Cardiac muscle cell (in vitro differentiated cells and primary cell): ENCODE data around the gene CUBN. TPM values are rescaled to one million over a fixed set of nuclear protein-coding genes. Genes with fewer than 3 reads are reported as not detected.
A peak's percentile ranks its signal among the peaks of the same experiment; 100 is the strongest.

Experiments
- DNase-seq, 2 donors: peaks; one replicate each; pipeline versions ENCODE4 v3.0.0 to v3.0.0-alpha.2; 2010 to 2017; ENCODE audit warnings: low read depth in 1 of 2, low spot score in 1 of 2
- H3K27ac ChIP-seq: fragments of 200-600 bp; sonication (generic); 2 replicates; pipeline ENCODE4 v1.5.1; 2016
- H3K27me3 ChIP-seq: fragments of 200-600 bp; sonication (generic); 2 replicates; pipeline ENCODE4 v1.6.0; 2016; ENCODE audit warnings: control low read depth
- H3K36me3 ChIP-seq: fragments of 200-600 bp; sonication (generic); 2 replicates; pipeline ENCODE4 v1.5.1; 2016; ENCODE audit warnings: control low read depth
- H3K4me1 ChIP-seq: fragments of 200-600 bp; sonication (generic); 2 replicates; pipeline ENCODE4 v1.8.1; 2017; ENCODE audit warnings: low read depth, mild to moderate bottlenecking, mixed run types
- H3K4me3 ChIP-seq: fragments of 200-600 bp; sonication (generic); 2 replicates; pipeline ENCODE4 v1.5.1; 2016; ENCODE audit warnings: mild to moderate bottlenecking
- H3K9me3 ChIP-seq: fragments of 200-600 bp; sonication (generic); 2 replicates; pipeline ENCODE4 v1.5.1; 2017; ENCODE audit warnings: low read depth, mild to moderate bottlenecking, control low read depth
- CTCF ChIP-seq: IDR thresholded peaks from 2 replicates; pipeline ENCODE4 v1.5.1; 2012; ENCODE audit warnings: low read depth, mild to moderate bottlenecking, low read length
- polyA plus RNA-seq: library from polyadenylated mRNA; unstranded; fragments of >200 nt; fragmentation: Nextera tagmentation; extraction: Ambion mirVana; gene quantifications from 2 replicates; pipeline ENCODE4 v1.2.1, GENCODE V29; 2016
- total RNA-seq: library from RNA; depleted of rRNA; stranded (reverse); fragments of >200 nt; gene quantifications from 2 replicates; pipeline ENCODE4 v1.2.3, GENCODE V29; 2016

The CUBN gene
- total and polyA plus RNA-seq, 2 experiments from 2014 or later, result 0.79 to 2.7 TPM

DNA sequence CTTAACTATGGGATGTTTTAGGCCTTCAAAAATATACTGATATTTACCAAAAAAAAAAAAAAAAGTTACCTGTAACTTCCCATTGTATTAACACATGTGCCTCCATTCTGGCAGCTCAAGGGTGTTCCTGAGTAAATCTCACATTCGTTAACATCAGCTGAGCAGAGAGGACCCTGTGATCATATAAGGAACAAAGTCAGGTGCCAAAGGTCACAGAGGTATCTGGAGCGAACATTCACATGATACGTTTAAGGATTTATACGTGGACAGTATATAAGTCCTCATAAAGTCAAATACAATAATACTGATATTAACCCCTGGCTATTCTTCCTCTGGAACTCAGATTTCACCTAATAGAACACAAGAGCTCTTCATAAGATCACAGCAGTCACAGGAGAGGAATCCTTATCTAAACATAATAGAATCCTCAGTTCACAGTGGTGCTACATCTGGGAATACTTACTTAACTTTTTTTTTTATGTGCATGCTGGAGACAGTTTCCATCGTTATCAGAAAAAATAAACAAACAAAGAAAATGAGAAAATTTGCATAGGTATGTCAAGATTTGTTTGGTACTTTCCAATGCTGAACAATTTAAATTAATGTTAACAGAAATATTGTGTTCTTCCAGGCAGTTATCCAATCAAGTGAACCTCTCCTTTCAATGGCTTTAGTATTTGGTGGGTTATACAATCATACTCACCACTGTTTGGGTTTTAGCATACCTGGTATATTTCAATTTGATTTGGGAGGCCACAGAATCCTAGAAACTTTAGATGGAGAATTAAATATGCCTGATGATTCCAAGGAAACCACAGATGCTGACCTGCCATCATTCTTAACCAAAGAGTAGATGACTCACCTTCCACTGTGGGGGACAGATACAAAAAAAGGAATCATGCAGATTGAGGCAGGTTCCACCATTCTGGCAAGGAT is 6.6 kb downstream of the CUBN start:
- Histone ChIP-seq H3K4me3 (no peak overlapping the region), H3K9me3 (no peaks in the 10 kb centered on the region), H3K4me1 (peaks cover 12% of the 10 kb centered on the region), H3K27ac (no peak overlapping the region), H3K36me3 (no peaks in the 10 kb centered on the region), H3K27me3 (no peaks in the 10 kb centered on the region)
- DNase-seq, result peak in 1 of 2 donors; percentile 28
- no peak for TF ChIP-seq CTCF

GRCh38 chr10:17122052-17122451 is 7.6 kb downstream of the CUBN start:
- H3K4me3 ChIP-seq, result no peak overlapping the region
- peak in 1 of 2 donors; percentile 35 for DNase-seq
- H3K36me3 ChIP-seq, result no peaks in the 10 kb centered on the region
- no peak for TF ChIP-seq CTCF
- H3K27ac ChIP-seq, result no peak overlapping the region
- H3K4me1 ChIP-seq, result peaks cover 12% of the 10 kb centered on the region
- no peaks in the 10 kb centered on the region for H3K9me3 ChIP-seq
- no peaks in the 10 kb centered on the region for H3K27me3 ChIP-seq

DNA sequence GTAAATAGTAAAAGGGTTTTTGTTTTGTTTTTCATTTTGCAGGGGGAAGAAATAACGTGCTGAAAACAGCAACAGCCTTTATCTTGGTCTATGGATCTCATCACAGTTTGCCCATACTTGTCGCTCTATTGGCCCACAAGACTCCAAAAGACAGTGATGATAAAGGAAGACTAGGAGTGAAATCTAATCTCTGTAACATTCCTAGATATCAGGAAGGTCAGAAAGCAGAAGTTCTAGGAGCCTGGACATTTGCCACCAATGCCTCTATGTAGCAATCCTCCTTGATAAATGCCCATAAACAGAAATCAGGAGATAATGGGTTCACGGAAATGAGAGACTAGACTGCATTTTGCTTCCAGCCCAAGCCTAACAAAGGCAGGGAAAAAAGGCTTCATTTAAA is 8.9 kb downstream of the CUBN start:
- Histone ChIP-seq H3K27ac (no peak overlapping the region), H3K9me3 (no peaks in the 10 kb centered on the region), H3K36me3 (no peaks in the 10 kb centered on the region), H3K4me1 (peaks cover 12% of the 10 kb centered on the region), H3K27me3 (no peaks in the 10 kb centered on the region), H3K4me3 (no peak overlapping the region)
- no peak for TF ChIP-seq CTCF
- peak in 1 of 2 donors; percentile 37 for DNase-seq

DNA sequence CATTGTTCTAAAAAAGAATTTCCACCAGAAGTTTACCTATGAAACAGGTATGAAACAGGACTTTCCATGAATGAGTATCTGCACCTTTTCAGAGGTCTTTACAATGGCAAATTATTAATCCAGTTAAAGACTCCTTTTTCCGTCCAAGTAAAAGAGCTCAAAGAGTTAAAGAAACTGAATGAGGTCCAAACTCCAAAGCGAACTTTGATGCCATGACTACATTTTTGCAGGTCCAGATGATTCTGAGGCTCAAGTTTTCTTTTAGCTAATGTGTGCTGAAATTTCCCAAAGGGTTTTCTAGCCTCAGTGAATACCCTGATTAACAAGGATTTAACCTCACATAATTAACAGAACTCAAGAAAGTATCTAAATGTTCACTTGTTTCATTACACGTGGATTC is 9.8 kb downstream of the CUBN start:
- Histone ChIP-seq H3K27ac (no peak overlapping the region), H3K27me3 (no peaks in the 10 kb centered on the region), H3K4me3 (no peak overlapping the region), H3K36me3 (no peaks in the 10 kb centered on the region), H3K9me3 (no peaks in the 10 kb centered on the region), H3K4me1 (peaks cover 12% of the 10 kb centered on the region)
- no peak for DNase-seq
- no peak for TF ChIP-seq CTCF

DNA sequence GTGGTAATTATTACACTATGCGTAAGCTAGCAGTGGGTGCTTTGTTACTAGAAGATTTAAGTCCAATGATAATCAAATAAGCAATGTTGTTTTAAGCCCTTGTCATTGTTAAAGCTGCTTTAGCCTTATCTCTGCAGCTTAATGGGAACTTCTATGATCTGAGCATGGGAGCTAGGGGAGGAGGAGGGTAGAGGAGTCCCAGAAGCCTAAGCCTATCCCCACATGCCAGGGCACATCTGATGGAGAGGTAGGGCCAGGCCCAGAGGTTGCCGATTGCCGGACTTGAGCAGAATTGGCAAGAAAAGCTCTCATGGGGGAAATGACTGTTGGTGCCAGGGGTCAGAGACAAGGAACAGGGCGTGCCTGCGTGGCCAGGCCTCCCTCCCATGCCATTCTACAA is 13.4 kb downstream of the CUBN start:
- Histone ChIP-seq H3K36me3 (no peaks in the 10 kb centered on the region), H3K27ac (no peak overlapping the region), H3K4me3 (no peak overlapping the region), H3K27me3 (no peaks in the 10 kb centered on the region), H3K4me1 (peaks cover 8% of the 10 kb centered on the region), H3K9me3 (no peaks in the 10 kb centered on the region)
- no peak for TF ChIP-seq CTCF
- DNase-seq, result no peak
